Measurements from ENCODE around the gene DAPL1.
"Not testable (repeated sequence)": the region's sequence is repeated elsewhere in the genome, so short reads cannot be mapped to it uniquely, and the experiment has no call there.

DAPL1 gene

DNA sequence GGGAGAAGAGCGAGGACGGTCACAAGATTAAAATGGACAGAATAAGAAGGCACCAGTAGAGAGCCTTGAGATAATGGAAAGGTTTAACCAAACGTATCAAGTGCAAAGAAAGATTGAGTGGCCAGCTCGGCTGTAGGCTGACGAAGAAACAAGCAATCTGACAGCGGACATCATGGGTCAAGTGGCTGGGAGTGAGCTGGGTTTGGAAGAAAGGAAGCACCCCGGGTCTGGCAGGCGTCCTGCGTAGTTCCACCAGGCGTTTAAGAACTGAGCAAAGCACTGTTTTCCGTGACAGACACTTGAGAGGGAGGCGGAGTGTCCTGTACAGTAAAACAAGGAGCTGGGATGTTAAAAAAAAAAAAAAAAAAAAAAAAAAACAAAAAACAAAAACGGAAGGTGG lies 27.1 kb downstream of the DAPL1 start:
- no peaks in the 10 kb centered on the region for H3K9me3 Mint-ChIP-seq
- no peak overlapping the region for H3K27ac Mint-ChIP-seq
- intact Hi-C loops (cut with micrococcal nuclease) = no loop called here
- no peaks in the 10 kb centered on the region for H3K4me1 Mint-ChIP-seq (ENCODE audit: low read depth)
- no peak overlapping the region for H3K4me3 Mint-ChIP-seq
- H3K27me3 Mint-ChIP-seq = no peaks in the 10 kb centered on the region
- H3K36me3 Mint-ChIP-seq (ENCODE audit: low read depth) = no peaks in the 10 kb centered on the region

DNA sequence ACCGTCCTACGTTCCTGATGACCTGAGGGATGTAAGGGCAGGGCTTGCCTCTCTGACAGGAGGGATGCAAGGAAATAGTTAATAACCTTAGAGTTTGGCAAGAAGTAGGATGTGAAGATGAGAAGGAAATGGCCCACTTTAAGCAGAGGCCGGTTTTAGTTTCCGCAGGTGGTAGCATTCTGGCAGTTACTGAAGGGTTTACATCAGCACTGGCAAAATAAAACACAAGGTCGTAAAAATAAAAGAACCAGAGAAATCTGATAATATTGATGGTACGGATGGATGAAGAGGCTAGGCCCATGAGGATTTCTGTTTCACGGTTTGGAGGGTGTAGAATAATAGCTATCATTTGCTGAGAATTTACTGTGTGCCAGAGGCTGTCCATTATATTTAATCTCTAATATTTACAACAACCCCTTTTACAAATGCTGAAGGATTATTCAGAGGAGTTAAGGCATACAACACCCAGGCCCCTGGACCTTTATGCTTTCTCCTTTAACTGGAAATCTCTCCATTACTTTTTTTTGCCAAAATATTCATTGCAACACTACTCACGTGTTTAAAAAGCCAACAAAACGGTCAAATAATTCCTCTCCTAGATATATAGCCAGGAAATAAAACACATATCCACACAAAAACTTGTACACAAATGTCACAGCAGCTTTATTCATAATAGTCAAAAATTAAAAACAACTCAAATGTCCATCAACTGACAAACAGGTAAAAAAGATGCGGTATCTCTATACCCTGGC lies 28.5 kb downstream of the DAPL1 start:
- no peaks in the 10 kb centered on the region for H3K36me3 Mint-ChIP-seq (ENCODE audit: low read depth)
- H3K27ac Mint-ChIP-seq = no peak overlapping the region
- no peaks in the 10 kb centered on the region for H3K27me3 Mint-ChIP-seq
- H3K9me3 Mint-ChIP-seq = no peaks in the 10 kb centered on the region
- no peaks in the 10 kb centered on the region for H3K4me1 Mint-ChIP-seq (ENCODE audit: low read depth)
- intact Hi-C loops (cut with micrococcal nuclease) = no loop called here
- H3K4me3 Mint-ChIP-seq = no peak overlapping the region

DNA sequence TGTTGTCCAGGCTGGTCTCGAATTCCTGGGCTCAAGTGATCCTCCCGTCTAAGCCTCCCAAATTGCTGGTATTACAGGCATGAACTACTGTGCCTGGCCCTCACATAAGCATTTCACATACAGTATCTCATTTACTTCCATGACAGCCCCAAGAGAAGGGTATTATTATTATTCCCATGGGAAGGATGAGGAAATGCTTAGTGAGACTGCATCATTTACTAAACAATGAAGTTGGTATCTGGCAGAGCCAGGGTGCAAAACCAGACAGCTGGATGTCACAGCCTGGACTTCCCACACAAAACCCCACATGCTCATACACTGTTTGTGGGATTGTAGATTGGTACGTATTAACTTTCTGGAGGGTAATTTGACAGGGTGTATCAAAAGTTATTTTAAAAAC lies 29.9 kb downstream of the DAPL1 start:
- H3K4me1 Mint-ChIP-seq (ENCODE audit: low read depth) = no peaks in the 10 kb centered on the region
- no peak overlapping the region for H3K4me3 Mint-ChIP-seq
- no peaks in the 10 kb centered on the region for H3K9me3 Mint-ChIP-seq
- H3K36me3 Mint-ChIP-seq (ENCODE audit: low read depth) = no peaks in the 10 kb centered on the region
- intact Hi-C loops (cut with micrococcal nuclease) = no loop called here
- no peaks in the 10 kb centered on the region for H3K27me3 Mint-ChIP-seq
- H3K27ac Mint-ChIP-seq = no peak overlapping the region

DNA sequence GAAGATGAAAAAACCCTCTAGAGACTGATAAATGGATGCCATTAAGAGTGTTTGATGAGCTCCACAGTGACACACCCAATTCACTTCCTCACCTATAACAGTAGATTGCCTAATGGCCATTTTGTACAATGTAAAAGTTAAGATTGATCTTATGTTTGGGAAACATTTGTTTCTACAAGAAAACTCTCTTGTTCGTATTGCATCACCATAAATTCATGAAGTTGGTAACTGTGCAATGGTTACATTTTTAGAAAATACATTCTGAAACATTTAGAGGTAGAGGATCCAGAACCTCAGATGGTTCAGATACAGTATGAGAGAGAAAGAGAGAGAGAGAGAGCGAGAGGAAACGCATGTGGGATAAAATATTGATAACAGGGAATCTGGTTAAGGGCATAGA lies 31.8 kb downstream of the DAPL1 start:
- no peak overlapping the region for H3K4me3 Mint-ChIP-seq
- no peak overlapping the region for H3K27ac Mint-ChIP-seq
- H3K27me3 Mint-ChIP-seq = no peaks in the 10 kb centered on the region
- intact Hi-C loops (cut with micrococcal nuclease) = no loop called here
- H3K36me3 Mint-ChIP-seq (ENCODE audit: low read depth) = no peaks in the 10 kb centered on the region
- H3K9me3 Mint-ChIP-seq = no peaks in the 10 kb centered on the region
- no peaks in the 10 kb centered on the region for H3K4me1 Mint-ChIP-seq (ENCODE audit: low read depth)

DNA sequence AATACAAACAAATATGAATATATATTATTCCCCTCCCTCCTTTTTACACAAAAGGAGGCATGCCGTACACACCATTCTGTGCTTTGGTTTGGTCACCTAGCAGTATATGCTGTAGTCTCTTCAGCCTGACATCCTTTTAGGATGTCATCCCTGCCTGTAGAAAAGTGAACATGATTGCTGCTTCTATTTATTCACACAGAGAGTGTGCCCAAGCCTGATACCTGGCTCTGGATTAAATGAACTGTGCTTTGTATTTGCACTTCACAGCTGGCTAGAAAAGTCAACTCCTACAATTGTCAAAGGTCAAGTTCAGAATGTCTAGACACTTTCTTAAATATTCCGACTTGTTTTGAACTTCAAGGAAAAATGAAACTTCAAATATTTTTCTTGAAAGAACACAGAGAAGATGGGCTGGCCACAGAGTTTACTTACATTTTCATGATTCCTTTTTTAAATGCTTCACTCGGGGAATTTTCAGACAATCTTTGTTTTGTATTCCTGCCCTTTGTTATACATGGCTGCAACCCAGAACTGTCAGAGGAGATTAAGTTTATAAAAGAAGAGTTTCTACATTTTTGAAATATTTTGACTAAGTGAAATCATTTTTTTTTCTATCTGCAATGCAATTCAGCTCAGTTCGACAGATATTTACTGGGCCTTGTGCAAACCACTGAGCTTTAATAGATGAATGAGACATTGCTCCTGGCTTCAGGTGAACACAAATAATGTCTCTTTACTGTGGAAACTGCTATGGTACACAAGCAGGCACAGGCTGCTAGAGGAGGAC lies 33.5 kb downstream of the DAPL1 start:
- Mint-ChIP-seq H3K4me1 (ENCODE audit: low read depth) (no peaks in the 10 kb centered on the region), H3K36me3 (ENCODE audit: low read depth) (no peaks in the 10 kb centered on the region), H3K9me3 (no peaks in the 10 kb centered on the region), H3K27ac (no peak overlapping the region), H3K4me3 (no peak overlapping the region), H3K27me3 (no peaks in the 10 kb centered on the region)
- intact Hi-C loops (cut with micrococcal nuclease) = no loop called here

DNA sequence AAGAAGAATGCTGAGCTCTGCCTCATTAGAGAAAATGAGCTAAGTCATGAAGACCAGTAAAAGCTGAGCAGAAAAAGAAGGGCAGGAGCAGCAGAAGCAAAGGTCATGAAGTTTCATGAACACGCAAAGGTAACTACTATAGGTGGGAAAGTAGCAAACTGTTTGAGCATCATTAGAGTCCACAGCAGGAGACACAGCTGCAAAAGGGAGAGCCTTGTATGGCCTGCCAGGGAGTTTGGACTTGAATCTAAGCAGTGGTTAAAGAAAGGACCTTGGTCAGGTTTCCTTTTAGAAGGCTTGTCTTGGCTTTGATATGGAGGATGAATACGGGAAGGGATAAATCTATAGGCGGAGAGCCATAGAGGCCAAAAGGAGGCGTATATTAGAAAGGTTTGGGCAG lies 34.0 kb downstream of the DAPL1 start:
- Mint-ChIP-seq H3K4me3 (no peak overlapping the region), H3K27ac (no peak overlapping the region), H3K4me1 (ENCODE audit: low read depth) (no peaks in the 10 kb centered on the region), H3K27me3 (no peaks in the 10 kb centered on the region), H3K36me3 (ENCODE audit: low read depth) (no peaks in the 10 kb centered on the region), H3K9me3 (no peaks in the 10 kb centered on the region)
- intact Hi-C loops (cut with micrococcal nuclease) = no loop called here

DNA sequence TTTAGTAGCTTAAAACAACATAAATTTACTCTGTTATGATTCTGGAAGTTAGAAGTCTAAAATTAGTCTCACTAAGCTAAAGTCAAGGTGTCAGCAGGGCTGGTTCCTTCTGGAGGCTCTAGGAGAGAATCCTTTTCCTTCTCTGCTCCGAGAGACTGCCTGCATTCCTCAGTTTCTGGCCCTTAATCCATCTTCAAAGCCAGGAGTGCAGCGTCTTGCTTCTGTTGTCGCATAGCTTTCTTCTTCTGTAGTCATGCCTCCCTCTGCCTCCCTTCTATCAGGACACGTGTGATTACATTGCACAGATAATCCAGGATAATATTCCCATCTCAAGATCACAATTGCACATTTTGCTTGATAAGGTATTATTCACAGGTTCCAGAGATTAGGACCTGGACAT lies 35.1 kb downstream of the DAPL1 start:
- Mint-ChIP-seq H3K27me3 (no peaks in the 10 kb centered on the region), H3K27ac (no peak overlapping the region), H3K4me3 (no peak overlapping the region), H3K9me3 (no peaks in the 10 kb centered on the region), H3K36me3 (ENCODE audit: low read depth) (no peaks in the 10 kb centered on the region), H3K4me1 (ENCODE audit: low read depth) (no peaks in the 10 kb centered on the region)
- intact Hi-C loops (cut with micrococcal nuclease) = no loop called here

DNA sequence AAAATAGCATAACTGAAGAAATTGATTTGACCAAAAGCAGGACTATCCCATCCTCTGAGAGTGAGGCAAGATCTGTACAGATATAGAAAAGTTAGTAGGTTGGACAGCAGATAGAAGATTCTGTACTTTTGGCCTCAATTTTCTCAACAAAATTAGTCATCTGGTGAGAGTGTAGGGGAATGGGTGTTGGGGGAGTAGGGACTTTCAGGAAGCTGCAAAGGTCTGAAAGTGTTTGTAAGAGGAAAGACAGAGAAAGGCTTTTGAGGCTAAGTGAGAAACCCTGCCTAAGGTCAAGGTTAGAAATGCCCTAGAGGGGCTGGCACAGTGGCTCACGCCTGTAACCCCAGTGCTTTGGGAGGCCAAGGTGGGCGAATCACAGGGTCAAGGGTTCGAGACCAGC lies 40.3 kb downstream of the DAPL1 start:
- no peaks in the 10 kb centered on the region for H3K27me3 Mint-ChIP-seq
- intact Hi-C loops (cut with micrococcal nuclease) = no loop called here

DNA sequence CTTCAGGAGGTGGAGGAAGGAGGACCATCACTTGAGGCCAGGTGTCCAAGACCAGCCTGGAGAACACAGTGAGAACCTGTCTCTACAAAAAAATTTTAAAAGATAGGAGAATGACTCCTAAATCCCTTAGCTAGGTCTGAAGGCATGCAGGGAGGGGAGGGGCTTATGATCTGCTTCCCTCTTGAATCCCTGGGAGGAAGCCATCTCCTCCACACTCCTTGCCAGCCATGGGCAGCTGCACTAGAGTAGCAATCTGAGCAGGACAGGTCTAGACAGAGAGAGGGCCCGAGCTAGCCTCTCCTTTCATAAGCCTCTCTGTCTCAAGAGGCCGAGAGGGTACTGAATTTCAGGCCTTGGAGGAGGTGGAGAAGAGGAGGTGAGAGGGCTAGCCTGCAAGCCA lies 42.5 kb downstream of the DAPL1 start:
- no peaks in the 10 kb centered on the region for H3K4me1 Mint-ChIP-seq (ENCODE audit: low read depth)
- H3K36me3 Mint-ChIP-seq (ENCODE audit: low read depth) = no peaks in the 10 kb centered on the region
- H3K9me3 Mint-ChIP-seq = no peaks in the 10 kb centered on the region
- intact Hi-C loops (cut with micrococcal nuclease) = no loop called here
- H3K4me3 Mint-ChIP-seq = no peak overlapping the region
- no peak overlapping the region for H3K27ac Mint-ChIP-seq
- H3K27me3 Mint-ChIP-seq = peaks cover 1% of the 10 kb centered on the region

More for the DNA sequence above, 40.3 kb downstream of the DAPL1 start:
- no peaks in the 10 kb centered on the region for H3K9me3 Mint-ChIP-seq
- H3K36me3 Mint-ChIP-seq (ENCODE audit: low read depth) = no peaks in the 10 kb centered on the region
- no peak overlapping the region for H3K27ac Mint-ChIP-seq
- no peaks in the 10 kb centered on the region for H3K4me1 Mint-ChIP-seq (ENCODE audit: low read depth)
- H3K4me3 Mint-ChIP-seq = no peak overlapping the region

DNA sequence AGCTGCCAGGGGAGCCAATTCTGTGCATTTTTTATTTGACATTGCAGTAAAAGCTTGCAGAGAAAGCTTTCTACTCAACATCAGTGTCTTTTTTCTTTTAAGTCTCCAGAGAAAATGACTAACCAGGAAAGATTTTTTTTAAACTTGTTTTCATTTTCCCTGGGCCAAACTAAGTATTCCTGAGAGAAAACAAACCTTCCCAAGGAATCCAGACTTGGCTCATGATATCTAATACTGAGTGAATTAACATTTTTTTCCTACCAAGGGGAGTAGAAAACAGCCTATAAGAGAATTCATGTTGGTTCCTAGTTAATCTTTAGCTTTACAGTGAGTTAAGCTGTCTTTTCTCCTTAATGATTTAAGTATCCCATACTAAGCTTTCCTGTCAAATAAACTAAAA lies 46.7 kb downstream of the DAPL1 start:
- Mint-ChIP-seq H3K27me3 (peaks cover 1% of the 10 kb centered on the region), H3K4me3 (no peak overlapping the region), H3K4me1 (ENCODE audit: low read depth) (no peaks in the 10 kb centered on the region), H3K9me3 (no peaks in the 10 kb centered on the region), H3K27ac (no peak overlapping the region), H3K36me3 (ENCODE audit: low read depth) (no peaks in the 10 kb centered on the region)
- intact Hi-C loops (cut with micrococcal nuclease) = no loop called here

DNA sequence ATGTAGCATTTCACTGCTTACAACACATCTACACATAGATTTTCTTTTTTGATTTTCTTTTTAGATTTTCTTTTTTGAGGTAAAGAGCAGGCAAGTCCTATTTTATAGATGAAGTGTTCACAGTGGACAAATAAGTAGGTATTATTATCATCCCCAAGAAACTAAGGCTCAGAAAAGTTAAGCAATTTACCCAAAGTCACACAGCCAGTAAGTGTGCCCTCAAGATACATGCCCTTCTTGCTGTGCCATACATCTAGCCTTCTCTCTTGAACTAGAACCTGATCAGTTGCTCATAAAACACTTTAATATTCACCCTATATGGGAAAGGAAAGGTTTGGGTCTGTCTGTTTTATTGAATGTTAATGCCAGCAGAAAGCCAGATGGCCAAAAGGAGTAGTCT lies 50.3 kb downstream of the DAPL1 start:
- peaks cover 1% of the 10 kb centered on the region for H3K27me3 Mint-ChIP-seq
- no peaks in the 10 kb centered on the region for H3K4me1 Mint-ChIP-seq (ENCODE audit: low read depth)
- H3K9me3 Mint-ChIP-seq = no peaks in the 10 kb centered on the region
- no peak overlapping the region for H3K27ac Mint-ChIP-seq
- H3K4me3 Mint-ChIP-seq = no peak overlapping the region
- intact Hi-C loops (cut with micrococcal nuclease) = no loop called here
- no peaks in the 10 kb centered on the region for H3K36me3 Mint-ChIP-seq (ENCODE audit: low read depth)

DNA sequence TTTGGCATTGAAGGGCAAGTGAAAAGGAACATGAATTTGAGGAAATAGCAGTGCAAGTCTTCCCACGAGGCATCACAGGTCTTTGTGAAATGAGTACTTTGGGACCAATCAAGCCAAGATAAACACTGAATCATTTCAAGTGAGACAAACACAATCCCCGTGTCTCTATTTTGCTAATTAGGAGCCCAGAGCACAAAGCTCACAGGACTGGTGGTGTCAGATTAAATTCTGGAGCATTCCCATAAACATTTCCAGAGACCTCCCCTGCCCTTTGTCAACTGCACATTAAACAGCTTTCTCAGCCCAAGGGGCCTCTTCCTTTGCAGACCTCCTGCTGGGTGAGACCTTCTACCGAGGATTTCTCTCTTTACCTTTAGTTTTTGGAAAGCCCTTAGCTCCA lies 50.7 kb downstream of the DAPL1 start:
- Mint-ChIP-seq H3K9me3 (no peaks in the 10 kb centered on the region), H3K36me3 (ENCODE audit: low read depth) (no peaks in the 10 kb centered on the region), H3K4me3 (no peak overlapping the region), H3K27ac (no peak overlapping the region), H3K4me1 (ENCODE audit: low read depth) (no peaks in the 10 kb centered on the region), H3K27me3 (peaks cover 1% of the 10 kb centered on the region)
- intact Hi-C loops (cut with micrococcal nuclease) = no loop called here

DNA sequence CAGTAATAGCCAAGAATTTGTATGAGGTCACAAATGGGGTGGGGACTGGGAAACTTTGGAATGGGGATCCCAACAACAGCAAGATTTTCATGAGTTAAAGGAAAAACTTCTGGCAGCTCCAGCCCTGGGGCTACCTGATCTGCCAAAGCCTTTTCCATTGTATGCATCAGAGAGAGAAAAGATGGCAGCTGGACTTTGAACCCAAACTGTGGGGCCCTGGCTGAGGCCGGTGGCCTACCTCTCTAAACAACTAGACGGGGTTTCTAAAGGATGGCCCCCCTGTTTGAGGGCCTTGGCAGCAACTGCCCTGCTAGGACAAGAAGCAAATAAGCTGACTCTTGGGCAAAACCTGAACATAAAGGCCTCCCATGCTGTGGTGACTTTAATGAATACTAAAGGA lies 52.4 kb downstream of the DAPL1 start:
- H3K27me3 Mint-ChIP-seq; intact Hi-C loops (cut with micrococcal nuclease); H3K27ac Mint-ChIP-seq; H3K36me3 Mint-ChIP-seq (ENCODE audit: low read depth); H3K4me1 Mint-ChIP-seq (ENCODE audit: low read depth); H3K4me3 Mint-ChIP-seq; H3K9me3 Mint-ChIP-seq: not testable (repeated sequence)

DNA sequence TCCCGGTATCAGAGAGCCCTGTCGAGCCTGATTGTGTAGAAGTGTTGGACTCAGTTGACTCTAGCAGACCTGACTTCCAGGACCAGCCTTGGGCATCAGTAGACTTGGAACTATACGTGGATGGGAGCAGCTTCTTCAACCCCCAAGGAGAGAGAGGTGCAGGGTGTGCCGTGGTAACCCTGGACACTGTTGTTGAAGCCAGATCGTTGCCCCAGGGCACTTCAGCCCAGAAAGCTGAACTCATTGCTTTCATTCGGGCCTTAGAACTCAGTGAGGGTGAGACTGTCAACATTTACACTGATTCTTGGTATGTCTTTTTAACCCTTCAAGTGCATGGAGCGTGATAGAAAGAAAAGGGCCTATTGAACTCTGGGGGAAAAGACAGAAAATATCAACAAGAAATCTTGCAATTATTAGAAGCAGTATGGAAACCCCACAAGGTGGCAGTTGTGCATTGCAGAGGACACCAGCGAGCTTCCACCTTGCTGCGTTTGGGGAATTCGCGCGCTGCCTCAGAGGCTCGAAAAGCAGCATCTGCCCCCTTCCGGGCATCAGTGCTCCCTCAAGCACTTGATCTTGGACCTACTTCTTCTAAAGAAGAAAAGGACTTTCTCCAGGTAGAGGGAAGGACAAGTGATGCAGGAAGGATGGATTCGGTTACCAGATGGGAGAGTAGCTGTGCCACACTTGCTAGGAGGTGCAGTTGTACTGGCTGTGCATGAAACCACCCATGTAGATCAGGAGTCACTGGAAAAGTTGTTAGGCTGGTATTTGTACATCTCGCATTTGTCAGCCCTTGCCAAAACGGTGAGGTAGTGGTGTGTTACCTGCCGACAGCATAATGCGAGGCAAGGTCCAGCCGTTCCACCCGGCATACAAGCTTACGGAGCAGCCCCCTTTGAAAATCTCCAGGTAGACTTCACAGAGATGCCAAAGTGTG lies 53.2 kb downstream of the DAPL1 start:
- H3K4me3 Mint-ChIP-seq; H3K27ac Mint-ChIP-seq; H3K4me1 Mint-ChIP-seq (ENCODE audit: low read depth); H3K27me3 Mint-ChIP-seq; intact Hi-C loops (cut with micrococcal nuclease); H3K36me3 Mint-ChIP-seq (ENCODE audit: low read depth); H3K9me3 Mint-ChIP-seq: not testable (repeated sequence)

All from dendritic cell treated with granulocyte-macrophage colony-stimulating factor and Interleukin-4, amounts not matched to agents 40 ng/mL and 50 ng/mL, for 4 days (primary cell).